Activated T-cell treated with anti-CD3 and anti-CD28 coated beads for 48 hours (primary cell): ENCODE measurements around the gene ANKS1B.

ENCODE experiments used
- DNase-seq: peaks from one replicate; pipeline ENCODE4 v3.0.0-alpha.2; 2020; ENCODE audit warnings: low read depth

The ANKS1B gene

DNA sequence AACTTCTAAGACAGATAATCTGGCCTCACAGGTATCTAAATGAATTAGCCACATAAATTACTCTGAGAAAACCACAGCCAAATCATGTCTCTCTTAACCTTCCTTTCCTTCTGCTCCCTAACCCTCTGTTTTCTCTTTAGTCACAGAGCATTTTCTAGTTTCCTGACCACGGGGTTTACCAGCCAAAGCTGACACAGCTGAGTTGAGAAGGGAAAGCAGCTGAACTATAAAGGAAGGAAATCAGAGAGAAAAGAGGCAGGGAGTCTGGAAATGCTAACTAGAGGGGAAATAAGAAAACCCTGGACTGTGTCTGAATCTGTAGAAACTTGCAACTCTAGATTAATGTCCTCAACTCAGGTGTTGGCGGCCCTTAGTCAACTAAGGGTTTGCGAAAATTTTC, 24.4 kb downstream of the ANKS1B start:
- no peak for DNase-seq

DNA sequence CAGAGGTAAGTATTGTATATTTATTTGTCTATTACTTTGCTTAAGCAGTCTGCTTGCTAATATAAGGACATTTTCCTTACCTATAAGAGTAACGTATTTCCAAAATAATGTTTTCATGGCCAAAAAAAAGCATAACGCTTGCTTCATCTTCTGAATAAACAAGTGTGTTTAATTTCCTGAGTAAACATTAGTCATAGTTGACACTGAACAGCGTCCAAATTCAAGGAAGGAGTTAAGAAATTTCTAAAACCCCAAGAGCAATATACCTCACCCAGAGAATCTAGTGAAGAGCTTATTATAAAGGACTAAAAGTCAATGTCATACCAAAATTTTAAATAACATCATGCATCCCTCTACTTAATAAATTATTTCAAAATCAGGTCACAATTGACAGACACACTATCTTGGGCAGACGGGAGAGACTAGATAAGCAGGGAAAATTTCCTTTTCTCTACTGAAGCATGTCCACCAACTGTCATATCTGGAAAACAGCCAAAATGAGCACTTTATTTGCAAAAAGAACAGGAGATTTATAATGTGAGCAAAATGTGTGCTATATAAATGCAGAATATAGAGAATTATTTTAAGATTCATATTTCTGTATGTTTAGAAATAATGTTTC, 25.1 kb downstream of the ANKS1B start:
- DNase-seq: no peak

DNA sequence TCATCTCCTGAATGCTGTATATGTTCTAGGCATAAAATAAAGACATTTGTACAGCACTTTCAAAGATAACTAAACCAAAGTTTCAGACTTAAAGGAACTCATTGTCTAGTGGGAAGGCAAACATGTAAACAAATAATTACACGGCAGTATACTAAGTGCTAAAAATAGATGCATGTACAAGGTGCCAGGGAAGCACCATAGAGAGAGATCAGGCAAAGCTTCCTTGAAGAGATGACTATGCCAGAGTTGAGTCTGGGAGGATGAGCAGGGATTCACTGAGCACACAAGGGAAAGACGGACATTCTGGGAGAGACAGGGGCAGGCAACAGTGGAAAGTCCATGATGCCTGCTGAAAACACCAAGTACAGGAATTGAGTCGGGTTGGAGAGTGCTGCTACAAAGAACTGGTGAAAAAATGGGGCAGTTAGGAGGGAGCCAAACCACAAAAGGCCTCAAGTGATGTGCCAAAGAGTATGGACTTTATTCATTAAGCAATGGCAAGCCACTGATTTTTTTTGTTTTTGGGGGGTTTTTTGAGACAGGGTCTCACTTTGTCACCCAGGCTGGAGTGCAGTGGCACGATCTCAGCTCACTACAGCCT, 26.8 kb downstream of the ANKS1B start:
- no peak for DNase-seq

DNA sequence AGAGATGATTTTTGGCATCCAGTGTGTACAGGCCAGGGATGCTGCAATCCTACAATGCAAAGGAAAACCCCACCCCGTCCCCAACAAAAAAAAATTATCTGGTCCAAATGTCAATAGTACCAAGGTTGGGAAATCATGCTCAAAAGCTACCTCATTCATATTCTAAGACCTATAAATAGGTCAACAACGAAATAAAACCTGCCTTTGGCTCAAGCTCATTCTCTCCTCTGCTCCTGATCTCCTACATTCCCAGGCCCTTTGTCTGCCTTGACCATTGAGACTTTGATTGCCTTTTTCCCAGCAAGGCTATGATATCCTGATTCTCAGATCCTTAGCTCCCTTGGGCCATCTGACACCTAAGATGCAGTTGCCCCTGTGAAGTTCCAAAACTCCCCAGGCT, 30.0 kb downstream of the ANKS1B start:
- DNase-seq: no peak

DNA sequence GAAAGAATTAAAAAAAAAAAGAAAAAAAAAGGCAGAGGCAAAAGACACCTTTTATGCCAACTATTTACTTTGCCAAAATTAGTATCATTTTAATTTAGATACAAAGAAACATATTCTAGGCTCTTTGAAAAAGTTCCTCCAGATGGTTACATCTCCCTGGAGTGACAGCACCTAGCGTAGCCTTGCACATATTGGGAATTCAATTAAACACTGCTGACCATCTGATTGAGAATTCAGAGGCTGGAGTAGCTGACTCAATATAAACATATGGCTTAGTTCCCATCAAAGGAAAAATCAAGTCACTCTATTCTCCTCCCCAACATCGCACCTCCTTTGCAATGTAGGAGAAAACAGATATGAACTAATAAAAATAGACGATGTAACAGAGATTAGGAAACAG, 36.4 kb downstream of the ANKS1B start:
- DNase-seq: no peak

DNA sequence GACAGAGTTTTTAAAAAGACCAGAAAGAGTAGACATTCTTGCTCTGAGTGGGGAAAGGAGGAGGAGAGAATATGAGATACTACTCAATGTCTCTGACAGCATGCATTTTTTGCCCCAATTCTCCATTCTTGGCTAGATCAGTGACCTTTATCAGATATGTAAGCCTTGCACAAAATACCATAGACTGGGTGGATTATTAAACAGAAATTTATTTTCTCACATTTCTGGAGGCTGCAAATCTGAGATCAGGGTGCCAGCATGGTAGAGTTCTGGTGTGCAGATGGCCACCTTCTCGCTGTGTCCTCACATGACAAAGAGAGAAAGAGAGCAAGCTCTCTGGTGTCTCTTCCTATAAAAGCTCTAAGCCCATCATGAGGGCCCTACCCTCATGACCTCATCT, 38.6 kb downstream of the ANKS1B start:
- DNase-seq: no peak

DNA sequence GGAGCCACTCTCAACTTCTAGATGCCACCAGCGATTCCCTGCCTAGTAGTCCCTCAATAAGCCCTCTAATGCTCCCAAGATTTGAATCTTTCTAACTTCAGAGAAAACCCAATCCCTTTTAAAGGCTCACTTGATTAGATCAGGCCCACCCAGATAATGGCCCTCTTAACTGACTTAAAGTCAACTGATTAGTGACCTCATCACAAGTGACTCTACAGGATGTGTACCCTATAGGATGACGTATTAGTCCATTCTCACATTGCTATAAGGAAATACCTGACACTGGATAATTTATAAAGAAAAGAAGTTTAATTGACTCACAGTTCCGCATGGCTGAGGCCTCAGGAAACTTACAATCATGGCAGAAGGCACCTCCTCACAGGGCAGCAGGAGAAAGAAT, 49.1 kb downstream of the ANKS1B start:
- no peak for DNase-seq

DNA sequence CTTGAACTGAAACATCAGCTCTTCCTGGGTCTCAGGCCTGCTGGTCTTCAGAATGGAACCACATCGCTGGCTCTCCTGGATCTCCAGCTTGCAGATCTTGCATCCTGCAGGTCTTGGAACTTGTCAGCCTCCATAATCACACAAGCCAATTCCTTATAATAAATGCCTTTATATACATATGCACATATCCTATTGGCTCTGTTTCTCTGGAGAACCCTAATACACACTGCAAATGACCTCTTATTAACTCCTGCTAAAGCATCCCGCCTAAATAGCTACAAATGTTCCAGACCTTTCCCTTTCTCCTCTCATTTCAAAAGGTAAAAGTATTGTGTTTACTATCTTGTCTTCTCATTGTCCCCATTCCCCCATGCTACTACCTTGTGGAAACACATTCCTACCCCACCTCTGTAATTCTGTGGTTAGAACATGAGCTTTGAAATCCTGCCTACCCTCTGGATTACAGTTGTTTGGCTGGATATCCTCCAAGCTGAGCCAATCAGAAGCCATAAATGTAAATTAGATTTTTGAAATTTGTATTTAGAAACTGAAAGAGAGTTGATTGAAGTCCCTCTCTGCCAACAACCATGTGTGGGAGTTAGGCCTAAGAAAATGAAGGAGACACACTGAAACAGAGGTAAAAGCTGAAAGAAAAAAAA, 58.1 kb downstream of the ANKS1B start:
- DNase-seq: no peak

DNA sequence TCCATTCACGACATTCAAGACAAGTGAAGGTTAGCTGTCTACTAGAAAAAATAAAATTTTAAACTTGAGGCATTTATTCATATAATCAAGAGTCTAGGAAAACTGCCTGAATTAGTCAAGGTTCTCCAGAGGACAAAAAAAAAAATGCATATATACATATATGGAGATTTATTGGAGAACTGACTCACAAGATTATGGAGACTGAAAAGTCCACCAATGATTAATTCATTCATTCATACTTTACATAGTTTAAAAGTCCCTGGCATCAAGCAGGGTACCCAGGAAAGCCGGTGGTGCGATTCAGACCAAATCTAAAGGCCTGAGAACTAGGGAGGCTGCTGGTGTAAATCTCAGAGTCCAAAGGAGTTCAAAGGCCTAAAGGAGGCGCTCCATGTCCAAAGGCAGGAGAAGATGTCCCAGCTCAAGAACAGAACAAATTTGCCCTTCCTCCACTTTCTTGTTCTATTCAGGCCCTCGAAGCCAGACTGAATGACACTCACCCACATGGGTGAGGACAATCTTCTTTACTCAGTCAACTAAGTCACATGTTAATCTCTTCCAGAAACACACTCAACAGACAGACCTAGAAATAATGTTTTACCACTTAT, 64.3 kb downstream of the ANKS1B start:
- no peak for DNase-seq

DNA sequence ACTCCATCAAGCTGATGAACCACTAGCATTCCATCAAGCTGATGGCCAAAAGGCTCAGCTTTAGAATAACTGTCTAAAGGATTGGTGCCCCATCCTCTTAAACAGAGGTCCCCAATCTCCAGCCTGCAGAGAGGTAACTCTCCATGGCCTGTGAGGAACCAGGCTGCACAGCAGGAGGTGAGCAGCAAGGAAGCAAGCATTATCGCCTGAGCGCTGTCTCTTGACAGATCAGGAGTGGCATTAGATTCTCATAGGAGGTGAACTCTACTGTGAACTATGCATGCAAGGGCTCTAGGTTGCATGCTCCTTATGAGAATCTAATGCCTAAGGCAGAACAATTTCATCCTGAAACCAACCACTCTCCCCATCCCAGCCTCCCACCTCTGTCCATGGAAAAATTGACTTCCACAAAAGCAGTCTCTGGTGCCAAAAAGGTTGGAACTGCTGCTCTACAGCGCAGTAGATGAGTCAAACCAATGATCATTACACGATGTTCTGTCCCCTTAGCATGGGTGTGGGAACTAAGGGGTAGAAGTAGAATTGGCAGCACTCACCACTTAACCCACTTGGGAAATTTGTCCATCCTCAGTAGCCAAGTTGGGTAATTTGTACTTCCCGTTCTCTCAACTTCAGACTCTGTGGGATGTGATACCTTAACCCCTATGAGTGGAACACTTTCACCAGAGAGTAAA, 66.9 kb downstream of the ANKS1B start:
- DNase-seq: no peak

DNA sequence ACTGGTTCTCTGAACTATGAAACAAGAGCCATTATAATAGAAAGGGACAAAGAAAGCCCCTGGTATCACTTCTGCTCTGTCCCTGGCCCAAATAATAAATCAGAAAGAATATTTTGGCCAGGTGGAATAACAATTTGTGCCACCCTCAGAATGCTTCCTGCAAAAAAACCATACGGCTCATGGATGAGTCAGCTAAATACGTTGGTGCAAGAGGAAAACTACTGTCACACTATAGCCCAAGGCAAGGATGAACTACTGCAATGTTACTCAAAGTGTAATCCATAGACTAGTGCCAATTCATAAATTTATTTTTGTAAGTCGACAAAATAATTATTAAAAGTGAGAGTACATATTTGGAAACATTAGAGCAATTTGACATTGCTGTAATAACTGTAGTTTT, 68.2 kb downstream of the ANKS1B start:
- DNase-seq: no peak

DNA sequence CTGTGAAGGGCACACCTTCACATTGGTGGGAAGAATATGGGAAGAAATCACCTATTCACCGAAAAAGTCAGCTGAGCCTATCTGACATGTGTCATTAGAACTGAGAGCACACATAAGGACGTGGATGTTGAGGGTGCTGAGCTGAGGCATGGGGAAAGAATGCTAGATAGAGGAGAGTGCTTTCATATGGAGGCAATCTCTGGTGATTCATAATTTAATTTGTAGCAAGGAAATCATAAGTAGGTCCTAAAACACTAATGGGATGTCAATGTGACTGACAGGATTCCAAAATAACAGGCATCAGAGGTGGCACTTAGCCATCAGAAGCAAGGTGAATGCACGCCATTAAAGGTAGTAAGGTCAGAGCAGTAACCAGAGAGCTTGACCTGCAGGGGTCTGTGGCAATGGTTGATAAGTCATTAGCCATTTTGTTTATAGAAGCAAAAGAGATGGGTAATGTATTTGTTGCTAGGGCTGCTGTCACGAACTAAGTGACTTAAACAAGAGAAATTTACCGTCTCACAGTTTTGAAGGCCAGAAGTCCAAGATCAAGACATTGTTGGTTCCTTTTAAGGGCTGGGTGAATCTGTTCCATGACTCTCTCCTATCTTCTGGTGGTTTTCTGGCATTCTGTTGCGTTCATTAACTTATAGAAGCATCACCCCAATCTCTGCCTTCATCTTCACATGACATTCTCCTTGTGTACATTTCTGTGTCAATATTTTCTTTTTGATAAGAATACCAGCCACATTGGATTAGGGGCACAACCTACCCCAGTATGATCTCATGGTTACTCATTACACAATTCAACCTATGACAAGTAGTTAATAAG, 69.3 kb downstream of the ANKS1B start:
- DNase-seq: no peak

DNA sequence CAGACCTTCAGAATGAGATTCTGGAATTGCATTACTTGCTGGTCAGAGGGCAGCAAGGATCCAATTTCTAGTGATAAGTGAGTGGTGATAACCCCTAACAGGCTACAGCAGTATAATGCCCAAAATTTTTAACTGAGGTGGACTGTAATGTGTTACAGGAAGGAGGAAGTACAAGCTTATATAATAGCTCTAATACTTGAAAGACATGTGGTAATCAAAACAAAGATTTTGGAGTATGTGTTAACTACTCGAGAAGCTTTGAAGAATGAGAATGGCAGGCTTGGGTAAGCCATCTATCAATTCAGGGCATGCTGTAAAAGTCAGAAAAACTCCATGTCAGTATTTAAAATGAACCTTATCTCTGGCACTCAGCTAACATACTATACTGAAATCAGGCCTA, 70.5 kb downstream of the ANKS1B start:
- DNase-seq: no peak

DNA sequence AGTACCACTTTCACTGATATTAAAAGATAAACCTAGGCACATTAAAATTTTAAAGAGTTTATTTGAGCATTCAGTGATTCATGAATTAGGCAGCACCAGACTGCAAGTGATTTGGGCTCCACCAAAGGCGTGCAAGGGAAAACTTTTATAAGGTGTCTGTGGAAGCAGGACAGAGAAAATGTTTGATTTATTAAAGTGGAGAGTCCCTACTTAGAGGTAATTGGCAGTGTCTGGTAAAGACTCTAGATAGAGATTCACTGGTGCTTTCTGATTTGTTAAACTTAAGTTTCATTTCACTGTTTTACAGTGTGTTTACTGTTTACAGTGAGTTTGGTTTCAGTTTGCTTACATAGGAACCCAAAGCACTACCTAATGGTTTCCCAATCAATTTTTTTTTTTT, 72.8 kb downstream of the ANKS1B start:
- DNase-seq: no peak

DNA sequence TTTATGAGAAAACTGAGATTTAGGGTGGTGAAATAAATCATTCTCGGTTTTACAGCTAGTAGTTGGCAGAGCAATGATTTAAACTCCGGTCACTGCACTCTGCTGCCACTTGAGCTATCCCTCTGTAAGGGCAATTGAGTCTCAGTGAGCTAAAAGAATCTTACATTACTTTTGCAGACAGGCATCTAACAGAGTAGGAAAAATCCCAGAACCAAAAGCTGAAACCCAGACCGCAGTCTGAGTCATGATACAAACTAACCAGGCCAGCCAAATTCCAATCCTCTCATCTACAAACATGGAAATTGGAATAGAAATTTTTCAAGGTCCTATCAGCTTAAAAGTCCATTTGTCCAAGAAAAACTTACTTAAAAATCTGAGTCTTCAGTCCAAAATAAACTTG, 73.7 kb downstream of the ANKS1B start:
- DNase-seq: no peak

DNA sequence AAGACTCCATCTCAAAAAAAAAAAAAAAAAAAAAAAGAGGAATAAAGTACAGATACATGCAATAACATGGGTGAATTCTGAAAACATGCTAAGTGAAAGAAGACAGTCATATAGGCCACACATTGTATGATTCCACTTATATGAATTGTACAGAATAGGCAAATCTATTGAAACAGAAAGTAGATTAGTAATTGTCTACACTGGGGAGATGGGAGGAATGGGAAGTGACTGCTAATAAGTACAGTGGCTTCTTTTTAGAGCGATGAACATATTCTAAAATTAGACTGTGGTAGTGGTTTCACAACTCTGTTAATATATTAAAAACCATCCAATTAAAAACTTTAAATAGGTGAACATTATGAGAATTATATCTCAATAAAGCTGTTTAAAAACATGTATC, 74.4 kb downstream of the ANKS1B start:
- DNase-seq: no peak

DNA sequence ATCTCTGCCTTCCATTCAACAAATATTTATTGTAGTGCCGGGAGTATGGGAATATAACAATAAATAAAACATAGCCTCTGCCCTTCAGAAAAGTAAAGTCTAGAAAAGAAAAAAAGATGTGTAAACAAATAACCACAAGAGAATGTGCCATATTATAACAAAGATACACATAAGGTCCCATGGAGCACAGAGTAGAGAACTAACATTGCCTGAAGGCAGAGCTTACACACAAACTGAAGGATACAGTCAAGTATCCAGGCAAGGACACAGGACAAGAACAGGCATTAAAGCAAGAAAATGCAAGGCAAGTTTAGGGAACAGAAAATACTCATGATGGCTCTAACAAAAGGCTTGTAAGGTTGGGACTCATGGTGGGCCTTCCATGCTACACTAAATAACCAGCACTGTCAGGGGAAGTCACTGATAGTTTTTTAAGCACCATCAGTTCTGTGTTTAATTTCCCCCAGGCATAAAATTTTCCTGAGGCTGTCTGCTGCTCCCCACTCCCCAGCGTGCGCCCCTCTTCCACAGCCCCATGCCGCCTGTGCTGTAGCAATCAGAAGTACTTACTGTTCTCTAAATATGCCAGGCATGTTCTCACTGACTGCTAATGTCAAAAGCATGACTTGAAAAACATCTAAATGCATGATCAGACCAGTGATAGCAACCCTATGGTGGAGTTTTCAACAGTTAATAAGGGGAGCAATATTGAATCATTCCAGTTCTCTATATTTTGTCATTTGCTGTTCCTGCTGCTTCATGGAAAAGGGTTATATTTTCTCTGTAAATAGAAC, 77.8 kb downstream of the ANKS1B start:
- DNase-seq: no peak

DNA sequence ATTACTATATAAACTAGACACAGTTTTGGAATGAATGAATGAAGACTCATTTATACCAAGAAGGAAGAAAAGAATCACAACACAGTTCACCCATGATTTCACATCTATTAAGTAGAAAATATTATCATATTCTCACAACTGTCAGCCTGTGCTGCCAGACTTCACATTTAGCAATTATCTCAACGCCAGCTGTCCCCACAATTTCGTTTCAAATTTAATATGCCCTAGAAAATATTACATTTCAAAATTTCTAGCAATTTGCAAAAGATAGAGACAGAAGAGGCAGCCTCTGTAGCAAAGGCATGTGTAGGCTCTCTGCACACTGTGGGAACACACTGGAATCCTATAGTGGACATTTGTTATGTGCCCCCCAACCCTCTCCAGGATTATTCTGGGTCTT, 83.6 kb downstream of the ANKS1B start:
- DNase-seq: no peak

DNA sequence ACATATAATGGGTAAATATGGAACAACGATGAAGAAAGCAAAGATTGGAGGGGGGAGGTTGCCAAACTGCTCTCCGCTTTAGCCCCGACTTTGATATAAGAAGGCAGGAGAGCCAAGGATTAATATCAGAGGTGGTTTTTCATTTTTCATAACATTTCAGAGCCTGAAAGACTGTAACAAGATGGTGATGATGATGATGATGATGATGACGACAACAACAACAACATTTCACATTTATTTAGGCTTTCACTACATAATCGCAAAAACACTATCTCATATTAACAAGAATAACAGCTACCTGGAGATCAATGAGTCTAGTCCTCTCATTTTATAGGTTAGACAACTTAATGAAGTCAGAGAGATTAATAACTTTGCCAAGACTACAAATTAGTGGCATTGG, 86.1 kb downstream of the ANKS1B start:
- no peak for DNase-seq

DNA sequence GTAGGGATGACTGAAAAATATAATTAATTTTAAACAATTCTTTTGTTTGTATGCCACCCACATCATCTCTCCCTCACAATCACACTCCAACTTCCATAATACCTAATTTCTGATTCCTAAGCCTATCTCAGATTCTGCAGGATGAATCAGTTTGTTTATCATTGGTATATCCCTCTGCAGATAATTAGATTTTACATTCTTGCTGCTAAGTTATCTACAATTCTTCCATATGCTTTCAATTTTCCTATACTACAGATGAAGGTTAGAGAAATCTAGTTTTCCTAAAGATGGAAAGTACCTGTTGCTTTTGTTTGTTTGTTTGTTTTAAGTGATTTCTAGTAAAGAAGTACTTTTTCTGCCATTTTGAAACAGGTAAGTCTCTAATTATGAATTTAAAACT, 105.3 kb downstream of the ANKS1B start:
- no peak for DNase-seq

DNA sequence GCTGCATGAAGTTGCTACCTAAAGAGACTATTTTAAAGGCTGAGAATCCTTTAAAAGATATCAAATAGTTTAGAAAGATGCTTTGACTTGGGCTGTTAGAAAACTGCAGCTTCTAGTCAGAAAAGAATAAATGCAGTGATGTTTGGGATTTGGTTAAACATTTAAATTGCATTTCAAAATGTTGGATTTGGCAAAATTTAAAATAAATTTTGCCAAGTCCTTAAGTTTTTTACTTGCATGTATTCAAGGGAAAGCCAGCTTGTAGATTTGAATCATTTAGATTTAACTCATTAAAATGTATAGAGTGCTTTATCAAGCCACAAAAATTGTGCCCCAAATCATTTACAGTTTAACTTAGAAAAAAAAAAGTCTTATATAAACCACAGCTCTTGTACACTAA, 109.7 kb downstream of the ANKS1B start:
- DNase-seq: no peak
